ENCODE data around the gene CSDE1.
A peak's percentile ranks its signal among the peaks of the same experiment; 100 is the strongest.

Gene CSDE1

GRCh38 chr1:114746450-114747121 lies 11.2 kb downstream of the CSDE1 start:
- no peak for DNase-seq

- no peak for DNase-seq
Measured at GRCh38 chr1:114745291-114745690, 12.5 kb downstream of the CSDE1 start.

- no peak for DNase-seq
Measured at GRCh38 chr1:114741963-114742746, 15.6 kb downstream of the CSDE1 start.

GRCh38 chr1:114740331-114740730 lies 17.5 kb downstream of the CSDE1 start:
- DNase-seq, result no peak

GRCh38 chr1:114737314-114737849 lies 20.4 kb downstream of the CSDE1 start:
- DNase-seq, result no peak

- DNase-seq, result no peak
Measured at GRCh38 chr1:114735479-114735878, 22.3 kb downstream of the CSDE1 start.

- DNase-seq, result no peak
Measured at GRCh38 chr1:114729782-114730181, 28.0 kb downstream of the CSDE1 start.

GRCh38 chr1:114728553-114728952 lies 29.2 kb downstream of the CSDE1 start:
- DNase-seq, result no peak

- DNase-seq, result no peak
Measured at GRCh38 chr1:114725230-114725629, 32.6 kb downstream of the CSDE1 start.

GRCh38 chr1:114723915-114724314 lies 33.9 kb downstream of the CSDE1 start:
- no peak for DNase-seq

- no peak for DNase-seq
Measured at GRCh38 chr1:114723457-114723856, 34.3 kb downstream of the CSDE1 start.

- DNase-seq, result no peak
Measured at GRCh38 chr1:114720492-114720891, 37.3 kb downstream of the CSDE1 start.

- no peak for DNase-seq
Measured at GRCh38 chr1:114719424-114719787, 38.4 kb downstream of the CSDE1 start.

- DNase-seq, result no peak
Measured at GRCh38 chr1:114718661-114719423, 38.9 kb downstream of the CSDE1 start.

- peak; percentile 79 for DNase-seq
Measured at GRCh38 chr1:114716304-114717170, 41.2 kb downstream of the CSDE1 start, which contains the start of gene NRAS. TSS of gene NRAS (minus strand) at chr1:114716771. CDS start at chr1:114716160, 611 bp downstream.

- no peak for DNase-seq
Measured at GRCh38 chr1:114715952-114716303, 41.9 kb downstream of the CSDE1 start.

- no peak for DNase-seq
Measured at GRCh38 chr1:114712977-114713376, 44.8 kb downstream of the CSDE1 start.

GRCh38 chr1:114710360-114710759 lies 47.4 kb downstream of the CSDE1 start:
- DNase-seq, result no peak

- DNase-seq, result no peak
Measured at GRCh38 chr1:114707604-114708003, 50.2 kb downstream of the CSDE1 start.

- no peak for DNase-seq
Measured at GRCh38 chr1:114703242-114703641, 54.5 kb downstream of the CSDE1 start.

GRCh38 chr1:114702737-114703136 lies 55.0 kb downstream of the CSDE1 start:
- DNase-seq, result no peak

- DNase-seq, result no peak
Measured at GRCh38 chr1:114701931-114702330, 55.9 kb downstream of the CSDE1 start.
